HG03565 (cell line): ENCODE data around the gene C5orf46.

Source experiments
- ATAC-seq: cut with Tn5 transposase; IDR thresholded peaks from one replicate; pipeline ENCODE4 v1.9.1; 2021; ENCODE audit warnings: mild to moderate bottlenecking, moderate library complexity; ENCODE audit not compliant: unreplicated experiment

Gene C5orf46

DNA sequence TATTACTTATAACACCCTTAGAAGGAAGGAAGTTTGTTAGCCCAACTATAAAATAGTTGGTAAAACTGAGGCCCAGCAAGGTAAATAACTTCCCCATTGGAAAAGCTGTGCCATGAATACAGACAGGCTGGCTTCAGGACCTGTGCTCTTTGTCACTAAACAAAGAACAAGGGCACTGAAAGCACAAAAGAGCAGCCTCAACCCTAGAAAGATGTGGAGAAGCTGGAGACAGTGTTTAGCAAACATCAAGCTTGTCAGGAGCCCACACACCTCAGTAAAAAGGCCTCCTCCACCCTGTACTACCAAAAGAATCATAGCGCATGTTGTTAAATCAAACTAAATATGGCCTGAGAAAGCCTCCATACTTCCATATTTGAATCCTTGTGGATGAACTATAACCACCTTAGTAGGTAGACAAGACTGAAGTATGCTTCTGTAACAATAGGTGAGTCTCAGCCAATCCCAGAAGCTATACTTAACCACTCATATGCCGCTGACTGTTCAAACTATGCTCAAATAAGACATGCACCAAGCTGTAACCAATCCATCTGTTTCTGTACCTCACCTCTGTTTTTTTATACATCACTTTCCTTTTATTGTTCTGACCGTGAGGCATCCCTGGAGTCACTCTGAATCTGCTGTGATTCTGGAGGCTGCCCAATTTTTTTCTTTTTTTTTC lies 46.2 kb downstream of the C5orf46 start:
- no peak for ATAC-seq

DNA sequence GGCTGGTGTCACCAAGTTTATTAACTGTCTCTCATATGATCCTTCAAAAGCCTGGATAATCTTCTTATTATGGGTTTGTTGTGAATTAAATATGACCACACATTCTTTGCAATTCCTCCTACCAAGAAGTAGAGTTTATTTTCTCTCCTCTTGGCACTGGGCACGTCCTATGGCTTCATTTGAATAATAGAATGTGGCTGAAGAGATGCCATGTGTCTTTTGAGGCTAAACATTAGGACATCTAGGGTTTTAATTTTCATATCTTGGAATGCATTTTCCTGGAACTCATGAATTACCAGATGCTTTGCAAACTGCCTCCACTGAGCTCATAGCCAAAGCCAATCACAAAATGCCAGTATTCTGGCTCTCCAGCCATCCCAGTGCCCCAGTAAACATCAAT lies 47.8 kb downstream of the C5orf46 start:
- ATAC-seq = no peak

DNA sequence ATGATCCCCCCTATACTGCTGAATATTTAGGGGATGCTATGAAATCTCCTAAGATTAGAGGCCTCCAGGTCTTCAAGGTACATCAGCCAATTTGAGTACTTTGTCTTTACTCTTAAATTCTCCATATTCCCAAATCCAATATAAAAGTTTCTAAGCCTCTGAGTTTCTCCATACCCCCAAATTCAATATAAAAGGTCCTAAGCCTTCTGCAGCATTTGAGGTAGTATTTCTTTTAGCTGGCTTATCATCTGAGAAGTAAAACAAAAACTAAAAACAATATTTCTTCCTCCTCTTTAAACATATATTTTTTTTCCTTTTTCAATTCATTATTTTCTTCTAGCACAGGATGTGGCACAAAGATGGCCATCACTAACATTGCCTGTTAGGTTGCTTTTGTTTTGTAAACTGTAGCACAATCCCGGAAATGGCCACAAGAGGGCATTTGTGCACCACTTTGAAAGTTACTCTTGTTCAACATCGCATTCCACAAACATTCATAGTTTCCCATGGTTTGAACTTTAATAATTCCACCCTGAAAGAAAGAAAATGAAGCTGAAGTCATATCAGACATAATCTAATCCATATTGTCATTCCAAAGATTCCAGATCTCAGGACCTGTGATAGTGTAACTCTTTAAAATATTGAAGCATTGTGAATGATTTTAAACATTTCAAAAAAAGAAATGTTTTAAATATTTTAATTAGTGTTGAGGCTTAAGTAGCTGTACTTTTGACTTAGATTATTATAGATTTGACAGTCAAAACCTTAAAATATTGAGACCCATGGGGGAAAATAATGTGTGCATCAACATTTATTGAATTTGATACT lies 48.8 kb downstream of the C5orf46 start:
- peak; percentile 96 for ATAC-seq

DNA sequence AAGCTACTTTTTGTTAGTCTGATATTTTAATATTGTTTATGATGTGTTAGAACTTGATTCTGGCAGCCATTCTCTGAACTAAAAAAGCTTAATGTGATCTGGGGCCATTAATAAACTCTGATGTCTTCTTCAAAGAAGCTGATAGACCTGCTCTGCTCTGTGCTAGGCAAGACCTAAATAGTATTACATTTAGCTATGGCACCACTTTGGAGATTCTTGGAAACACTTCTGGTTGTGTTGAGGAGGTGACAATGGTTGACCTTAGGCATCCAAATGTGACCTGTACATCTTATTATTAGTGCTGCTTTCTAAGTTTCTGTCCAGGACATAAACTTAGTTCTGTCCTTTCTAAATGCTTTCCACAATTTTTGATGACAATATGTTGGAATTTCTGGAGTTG lies 49.5 kb downstream of the C5orf46 start:
- ATAC-seq = no peak

DNA sequence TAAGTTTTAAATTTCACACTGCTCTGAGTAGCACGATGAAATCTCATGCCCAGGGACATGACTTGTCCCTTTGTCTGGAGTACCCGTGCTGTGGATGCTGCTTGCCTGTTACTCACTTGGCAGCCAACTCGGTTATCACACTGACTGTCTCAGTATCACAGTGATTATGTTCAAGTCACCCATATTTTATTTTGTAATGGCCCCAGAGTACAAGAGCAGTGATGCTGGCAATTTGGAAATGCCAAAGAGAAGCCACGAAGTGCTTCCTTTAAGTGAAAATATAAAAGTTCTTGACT lies 50.6 kb downstream of the C5orf46 start:
- no peak for ATAC-seq

DNA sequence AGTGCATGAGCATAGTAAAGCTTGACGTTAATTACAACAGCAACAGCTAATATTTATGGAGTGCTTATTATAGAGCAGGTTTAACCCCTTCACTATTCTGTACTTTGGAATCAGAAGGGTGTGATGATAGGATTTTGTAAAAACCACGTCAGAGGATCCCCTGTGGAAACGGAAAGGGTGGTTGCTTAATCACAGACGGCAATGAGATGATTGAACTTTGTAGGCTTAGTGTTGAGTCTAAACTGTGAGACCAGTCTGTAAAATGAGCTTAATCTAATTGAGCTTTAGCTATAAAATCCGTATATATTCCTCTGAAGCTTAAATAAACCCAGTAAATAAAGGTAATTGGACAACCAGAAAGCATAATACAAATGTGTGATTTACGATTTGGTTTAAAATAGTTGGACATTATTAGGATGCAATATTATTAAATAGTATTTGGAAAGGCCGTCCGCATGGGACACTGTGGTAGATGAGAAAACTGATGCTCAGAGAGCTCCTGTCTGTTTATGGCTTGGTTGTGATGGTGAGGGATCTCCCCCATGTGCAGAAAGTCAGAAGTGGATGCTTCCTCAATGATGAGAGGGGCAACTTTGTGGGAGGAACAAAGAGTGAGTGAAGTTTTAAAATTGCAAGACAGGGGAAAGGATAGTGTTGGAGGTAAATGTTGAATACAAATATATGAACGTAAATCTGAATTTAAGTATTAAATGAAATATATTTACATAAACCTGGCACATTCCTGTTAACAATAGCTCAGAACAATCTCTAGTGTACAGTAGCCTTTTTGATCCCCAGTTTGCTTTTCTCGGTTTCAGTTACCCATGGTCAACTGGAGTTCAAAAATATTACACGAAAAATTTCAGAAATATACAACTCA lies 51.2 kb downstream of the C5orf46 start:
- no peak for ATAC-seq

DNA sequence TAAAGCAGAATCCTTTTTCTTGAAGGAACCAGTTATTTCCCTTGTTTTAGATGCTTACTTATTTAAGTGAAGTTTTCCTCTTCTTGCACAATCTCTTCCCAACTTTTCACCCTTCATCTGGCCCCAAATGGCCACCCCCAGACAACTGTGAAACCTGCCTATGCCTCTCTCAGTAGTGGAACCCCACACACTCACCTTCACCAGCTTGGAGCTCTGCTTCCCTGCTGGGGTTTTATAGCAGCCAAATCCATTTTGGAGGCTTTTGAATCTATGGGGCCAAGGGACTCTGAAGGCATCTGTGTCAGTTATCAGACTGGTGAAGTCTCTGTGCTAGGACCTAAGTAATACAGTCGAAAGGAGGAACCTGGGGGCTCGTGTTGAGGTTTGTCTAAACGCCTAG lies 52.0 kb downstream of the C5orf46 start:
- ATAC-seq = no peak

DNA sequence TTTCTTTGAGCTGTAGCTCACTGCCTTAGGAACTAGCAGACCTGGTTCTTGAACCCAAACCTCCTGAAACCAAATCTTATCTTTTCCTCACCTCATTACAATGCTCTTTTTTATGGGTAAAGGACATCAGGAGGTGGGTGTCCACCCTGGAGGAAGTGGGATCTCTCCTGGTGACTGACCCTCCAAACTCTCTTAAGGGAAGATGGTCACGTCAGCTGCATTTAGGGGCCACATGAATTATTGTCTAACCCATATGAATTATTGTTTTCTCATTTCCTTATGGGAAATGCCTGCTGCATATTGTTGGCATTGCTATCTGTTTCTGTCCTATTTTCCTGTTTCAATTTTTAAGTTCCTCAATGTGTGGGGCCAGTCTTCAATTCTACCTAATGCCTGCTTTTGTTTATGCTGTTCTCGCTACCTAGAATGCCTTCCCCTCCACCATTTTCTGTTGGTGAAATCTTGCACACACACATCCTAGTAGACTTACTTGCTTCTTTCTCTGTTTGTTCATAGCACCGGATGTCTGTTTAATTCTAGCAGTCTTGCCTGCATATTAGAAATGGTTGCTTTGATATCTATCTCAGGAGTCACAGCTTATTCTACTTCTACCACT lies 52.9 kb downstream of the C5orf46 start:
- ATAC-seq = no peak

DNA sequence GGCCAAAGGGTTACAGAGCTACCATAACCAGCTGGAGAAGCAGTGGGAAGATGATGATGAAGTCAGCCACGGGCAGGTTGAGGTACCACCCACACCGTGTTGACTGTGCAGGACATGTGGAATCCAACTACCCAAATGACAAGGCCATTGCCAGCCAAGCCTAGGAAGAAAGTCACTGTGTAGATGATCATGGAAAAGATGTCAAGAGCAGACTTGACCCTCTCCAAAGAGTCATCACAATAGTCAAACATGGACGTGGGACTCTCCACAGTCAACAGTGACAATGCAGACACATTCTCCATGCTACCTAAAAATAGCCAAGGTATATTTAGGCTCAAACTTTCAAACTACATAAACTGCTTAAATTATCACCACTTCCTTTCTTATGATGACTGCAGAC lies 54.0 kb downstream of the C5orf46 start:
- no peak for ATAC-seq

DNA sequence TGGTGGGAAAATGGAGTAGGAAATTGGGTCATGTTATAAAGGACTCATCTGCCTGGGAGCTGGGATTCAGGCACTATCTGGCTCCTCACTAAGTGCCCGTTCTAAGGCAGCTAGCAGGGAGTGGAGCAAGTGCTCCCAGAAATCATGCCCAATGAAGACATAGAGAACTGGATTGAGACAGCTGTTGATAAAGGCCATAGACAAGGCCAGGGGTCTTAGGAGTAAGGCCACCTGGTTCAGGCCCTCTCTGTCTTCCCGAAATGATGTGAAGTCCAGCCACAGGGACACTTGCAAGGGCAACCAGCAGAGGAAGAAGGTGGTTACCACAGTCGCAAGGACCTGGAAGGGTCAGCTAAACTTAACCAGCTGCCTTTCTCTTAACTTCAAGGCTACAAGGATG lies 54.8 kb downstream of the C5orf46 start:
- no peak for ATAC-seq

DNA sequence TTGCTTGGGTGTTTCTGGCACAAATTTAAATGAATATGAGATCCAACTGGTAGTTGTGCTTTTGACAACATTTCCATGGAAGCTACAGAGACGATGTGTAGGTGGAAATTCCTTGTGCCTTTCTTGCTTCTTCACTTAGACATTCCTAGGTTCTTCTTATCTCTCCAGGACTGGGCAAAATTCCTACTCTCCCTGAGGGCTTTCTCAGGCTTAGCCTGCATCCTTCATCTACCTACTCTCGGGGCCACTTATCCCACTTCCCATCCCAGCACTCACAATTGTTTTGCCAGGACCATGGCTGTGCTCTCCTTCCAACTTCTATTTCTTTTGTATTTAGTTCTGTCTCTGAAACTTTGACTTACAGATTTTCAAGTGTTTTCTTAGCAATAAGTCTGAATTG lies 57.1 kb downstream of the C5orf46 start:
- ATAC-seq = no peak

DNA sequence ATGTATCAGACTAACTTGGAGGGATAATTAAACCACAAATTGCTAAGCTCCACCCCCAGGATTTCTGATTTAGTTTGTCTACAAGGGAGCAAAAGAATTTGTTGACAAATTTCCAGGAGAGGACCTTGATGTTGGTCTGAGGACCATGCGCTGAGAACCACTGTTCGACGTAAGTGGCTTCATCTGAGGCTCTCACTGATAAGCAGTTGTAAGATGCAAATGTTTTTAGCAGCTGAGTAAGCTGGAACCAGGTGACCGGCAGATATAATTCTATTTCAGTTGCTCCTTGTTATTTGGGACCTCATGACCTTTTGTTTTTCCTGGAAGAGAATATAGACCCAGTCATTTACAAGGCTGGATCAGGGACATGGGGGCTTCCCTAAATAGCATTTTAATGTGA lies 60.7 kb downstream of the C5orf46 start:
- ATAC-seq = no peak

DNA sequence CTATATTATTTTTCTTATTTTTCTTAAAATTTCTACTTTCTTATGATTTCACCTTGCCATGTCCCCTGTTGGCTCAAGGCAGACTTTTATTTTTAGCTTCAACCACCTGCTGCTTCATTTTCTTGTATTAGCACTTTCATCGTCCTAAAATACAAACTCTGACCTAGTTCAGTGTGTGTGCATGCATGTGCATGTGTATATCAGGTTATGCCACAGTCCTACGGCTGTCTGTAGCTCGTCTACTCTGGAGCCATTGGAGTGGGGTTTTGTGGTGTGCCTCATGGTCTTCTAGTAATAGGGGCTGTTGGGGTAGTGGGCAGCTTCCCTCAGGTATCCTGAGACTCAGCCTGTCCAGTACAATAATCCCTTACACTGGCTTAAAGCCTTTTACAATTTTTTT lies 61.5 kb downstream of the C5orf46 start:
- ATAC-seq = no peak

DNA sequence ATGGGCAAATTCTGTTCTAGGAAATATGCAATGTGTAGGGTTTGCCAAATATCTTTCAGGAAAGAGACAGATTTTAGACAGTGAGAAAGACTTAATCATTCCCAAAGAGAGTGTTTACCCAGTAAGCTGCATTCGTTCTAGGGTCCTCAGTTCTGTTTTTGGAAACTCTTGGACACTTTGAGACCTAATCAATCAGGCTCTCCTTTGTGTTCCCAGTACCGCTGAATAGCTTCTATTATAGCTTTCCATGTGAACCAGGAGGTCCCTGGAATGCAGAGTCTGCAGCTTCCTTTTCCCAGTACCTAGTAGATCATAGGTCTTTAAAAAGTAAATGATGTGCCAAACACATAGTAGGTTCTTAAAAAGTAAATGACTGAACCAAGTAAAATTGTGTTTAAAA lies 63.5 kb downstream of the C5orf46 start:
- ATAC-seq = no peak
